ENCODE data around the gene MAMSTR.

DNA sequence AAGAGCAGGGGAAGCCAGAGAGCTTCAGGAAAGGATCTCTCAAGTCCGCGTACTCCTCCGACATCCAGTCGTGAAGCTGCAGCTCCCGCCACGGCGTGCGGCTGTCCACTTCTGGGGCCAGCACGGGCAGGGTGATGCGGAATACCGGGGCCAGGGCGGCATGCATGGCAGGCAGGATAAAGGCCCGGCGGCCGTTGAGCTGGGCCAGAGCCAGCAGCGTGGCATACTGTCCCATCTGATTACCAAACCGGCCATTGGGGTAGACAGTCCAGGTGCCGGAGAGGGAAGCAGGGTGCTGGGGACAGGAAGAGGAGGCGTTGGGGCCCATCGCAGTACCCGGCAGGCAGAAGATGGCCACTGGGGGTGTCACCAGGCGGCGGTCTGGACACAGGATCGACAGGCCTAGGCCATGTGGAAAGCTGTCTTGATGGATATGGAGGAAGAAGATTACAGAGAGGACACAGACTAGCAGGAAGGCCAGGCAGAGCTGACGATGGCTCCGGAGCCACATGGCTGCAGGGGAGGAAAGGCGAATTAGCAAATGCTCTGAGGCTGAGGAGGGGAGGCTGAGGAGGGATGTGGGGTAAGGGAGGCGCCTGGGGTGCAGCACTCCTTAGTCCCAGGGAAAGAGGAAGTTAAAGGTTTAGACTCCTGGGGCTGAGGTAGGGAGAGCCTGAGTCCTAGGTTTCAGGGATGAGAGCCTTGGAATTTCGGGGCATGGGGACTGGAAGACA is 31.4 kb upstream of the MAMSTR start:
- TF ChIP-seq POLR2AphosphoS5 (IDR thresholded peaks at IDR 0.05; ENCODE audit: low read depth, low read length) (no peak), TAF1 (IDR thresholded peaks at IDR 0.05; ENCODE audit: borderline replicate concordance, insufficient read depth, low read length) (no peak), SIN3A (IDR thresholded peaks at IDR 0.05; ENCODE audit: borderline replicate concordance, insufficient read depth, low read length) (no peak), FOXP2 (optimal IDR thresholded peaks at IDR 0.05; ENCODE audit: borderline replicate concordance, extremely low read depth, extremely low read length, insufficient read depth) (no peak)
- TF ChIP-seq, protein P1, sequence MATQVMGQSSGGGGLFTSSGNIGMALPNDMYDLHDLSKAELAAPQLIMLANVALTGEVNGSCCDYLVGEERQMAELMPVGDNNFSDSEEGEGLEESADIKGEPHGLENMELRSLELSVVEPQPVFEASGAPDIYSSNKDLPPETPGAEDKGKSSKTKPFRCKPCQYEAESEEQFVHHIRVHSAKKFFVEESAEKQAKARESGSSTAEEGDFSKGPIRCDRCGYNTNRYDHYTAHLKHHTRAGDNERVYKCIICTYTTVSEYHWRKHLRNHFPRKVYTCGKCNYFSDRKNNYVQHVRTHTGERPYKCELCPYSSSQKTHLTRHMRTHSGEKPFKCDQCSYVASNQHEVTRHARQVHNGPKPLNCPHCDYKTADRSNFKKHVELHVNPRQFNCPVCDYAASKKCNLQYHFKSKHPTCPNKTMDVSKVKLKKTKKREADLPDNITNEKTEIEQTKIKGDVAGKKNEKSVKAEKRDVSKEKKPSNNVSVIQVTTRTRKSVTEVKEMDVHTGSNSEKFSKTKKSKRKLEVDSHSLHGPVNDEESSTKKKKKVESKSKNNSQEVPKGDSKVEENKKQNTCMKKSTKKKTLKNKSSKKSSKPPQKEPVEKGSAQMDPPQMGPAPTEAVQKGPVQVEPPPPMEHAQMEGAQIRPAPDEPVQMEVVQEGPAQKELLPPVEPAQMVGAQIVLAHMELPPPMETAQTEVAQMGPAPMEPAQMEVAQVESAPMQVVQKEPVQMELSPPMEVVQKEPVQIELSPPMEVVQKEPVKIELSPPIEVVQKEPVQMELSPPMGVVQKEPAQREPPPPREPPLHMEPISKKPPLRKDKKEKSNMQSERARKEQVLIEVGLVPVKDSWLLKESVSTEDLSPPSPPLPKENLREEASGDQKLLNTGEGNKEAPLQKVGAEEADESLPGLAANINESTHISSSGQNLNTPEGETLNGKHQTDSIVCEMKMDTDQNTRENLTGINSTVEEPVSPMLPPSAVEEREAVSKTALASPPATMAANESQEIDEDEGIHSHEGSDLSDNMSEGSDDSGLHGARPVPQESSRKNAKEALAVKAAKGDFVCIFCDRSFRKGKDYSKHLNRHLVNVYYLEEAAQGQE (IDR thresholded peaks at IDR 0.05; ENCODE audit: insufficient read depth in 1 of 2, low read depth in 2 of 2, low read length in 2 of 2) = no peak

Measured in PFSK-1 (cell line).